ENCODE measurements around the gene TGM5.

Gene TGM5

DNA sequence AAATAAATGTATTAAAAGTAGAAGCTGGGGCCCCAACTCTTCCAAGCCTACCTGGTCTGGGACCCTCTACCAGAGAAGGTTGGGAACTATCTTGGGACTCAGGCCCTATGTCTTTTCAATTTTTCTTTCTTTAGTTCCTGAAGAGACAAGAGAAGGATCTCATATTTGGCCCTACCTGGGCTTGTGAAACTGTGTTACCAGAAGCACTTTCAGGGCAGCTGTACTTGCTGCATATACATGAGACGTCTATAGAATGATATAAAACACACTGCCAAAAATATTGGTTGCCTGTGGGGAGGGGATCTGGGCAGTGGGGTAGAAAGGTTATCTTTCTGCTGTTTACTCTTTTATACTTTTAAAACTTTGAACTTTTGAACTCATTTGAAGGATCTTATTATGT lies 45.3 kb downstream of the TGM5 start:
- no peak overlapping the region for H2AFZ ChIP-seq (ENCODE audit: low read depth, low read length, severe bottlenecking)
- no peaks in the 10 kb centered on the region; the same call in 1 of the 2 replicates for H3K27me3 ChIP-seq (ENCODE audit: low read length)
- TF ChIP-seq, protein P1, sequence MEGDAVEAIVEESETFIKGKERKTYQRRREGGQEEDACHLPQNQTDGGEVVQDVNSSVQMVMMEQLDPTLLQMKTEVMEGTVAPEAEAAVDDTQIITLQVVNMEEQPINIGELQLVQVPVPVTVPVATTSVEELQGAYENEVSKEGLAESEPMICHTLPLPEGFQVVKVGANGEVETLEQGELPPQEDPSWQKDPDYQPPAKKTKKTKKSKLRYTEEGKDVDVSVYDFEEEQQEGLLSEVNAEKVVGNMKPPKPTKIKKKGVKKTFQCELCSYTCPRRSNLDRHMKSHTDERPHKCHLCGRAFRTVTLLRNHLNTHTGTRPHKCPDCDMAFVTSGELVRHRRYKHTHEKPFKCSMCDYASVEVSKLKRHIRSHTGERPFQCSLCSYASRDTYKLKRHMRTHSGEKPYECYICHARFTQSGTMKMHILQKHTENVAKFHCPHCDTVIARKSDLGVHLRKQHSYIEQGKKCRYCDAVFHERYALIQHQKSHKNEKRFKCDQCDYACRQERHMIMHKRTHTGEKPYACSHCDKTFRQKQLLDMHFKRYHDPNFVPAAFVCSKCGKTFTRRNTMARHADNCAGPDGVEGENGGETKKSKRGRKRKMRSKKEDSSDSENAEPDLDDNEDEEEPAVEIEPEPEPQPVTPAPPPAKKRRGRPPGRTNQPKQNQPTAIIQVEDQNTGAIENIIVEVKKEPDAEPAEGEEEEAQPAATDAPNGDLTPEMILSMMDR (IDR thresholded peaks at IDR 0.05; ENCODE audit: insufficient read depth, low read length, poor library complexity, severe bottlenecking), result no peak
- TF ChIP-seq EZH2phosphoT487 (conservative IDR thresholded peaks at IDR 0.05; ENCODE audit: low read length), result no peak
- no peaks in the 10 kb centered on the region for H3F3A ChIP-seq (ENCODE audit: insufficient read depth)
- no peaks in the 10 kb centered on the region for H3K79me2 ChIP-seq (ENCODE audit: insufficient read depth, low read length)
- H3K9ac ChIP-seq (ENCODE audit: low read length), result no peak overlapping the region
- H3K27ac ChIP-seq (ENCODE audit: low read depth, low read length), result no peak overlapping the region
- no peaks in the 10 kb centered on the region for H3K9me2 ChIP-seq (replicated peaks; ENCODE audit: insufficient read depth, low read length)
- no peaks in the 10 kb centered on the region for H3K9me3 ChIP-seq (ENCODE audit: insufficient read depth, low read length)
- no peaks in the 10 kb centered on the region for H3K36me3 ChIP-seq (ENCODE audit: low read length)
- no peak overlapping the region for H3K4me3 ChIP-seq (ENCODE audit: insufficient read depth, low read length, poor library complexity, severe bottlenecking)
- no peak overlapping the region for H3K4me2 ChIP-seq (ENCODE audit: low read depth, low read length, poor library complexity, severe bottlenecking)
- no peaks in the 10 kb centered on the region for H4K20me1 ChIP-seq (ENCODE audit: low read depth, low read length)

DNA sequence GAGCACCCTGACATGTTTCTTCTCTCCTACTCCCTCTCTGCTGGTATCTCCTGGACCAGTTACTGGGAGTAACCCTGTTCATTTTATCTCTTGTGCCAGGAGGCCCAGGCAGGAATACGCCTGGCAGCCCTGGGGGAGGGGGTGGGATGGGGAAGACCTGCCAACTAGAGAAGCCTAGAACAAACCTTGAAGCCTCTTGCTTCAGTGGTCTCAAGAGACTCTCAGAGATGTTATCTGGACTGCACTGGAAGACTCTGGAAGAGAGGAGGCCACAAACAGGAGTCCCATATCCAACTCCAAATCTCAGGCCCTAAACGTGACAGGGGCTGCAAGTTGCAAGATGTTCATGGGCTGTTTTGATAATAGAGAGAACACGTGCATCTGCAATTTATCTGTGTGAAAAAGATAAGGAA lies 45.7 kb downstream of the TGM5 start, which contains the start of gene EPB42:
Gene EPB42, minus strand, starts transcription at position 28 of the 413 bp plus-strand sequence. CDS start 193 bp downstream, outside the sequence.
- Histone ChIP-seq H3K27ac (ENCODE audit: low read depth, low read length) (no peak within 1 kb of the TSS), H3K9ac (ENCODE audit: low read length) (no peak within 1 kb of the TSS), H3K79me2 (ENCODE audit: insufficient read depth, low read length) (no peaks in the 10 kb centered on the region), H3K9me2 (replicated peaks; ENCODE audit: insufficient read depth, low read length) (no peaks in the 10 kb centered on the region), H3K27me3 (ENCODE audit: low read length) (no peaks in the 10 kb centered on the region; the same call in 1 of the 2 replicates), H4K20me1 (ENCODE audit: low read depth, low read length) (no peaks in the 10 kb centered on the region), H3K4me3 (ENCODE audit: insufficient read depth, low read length, poor library complexity, severe bottlenecking) (no peak within 1 kb of the TSS), H3K9me3 (ENCODE audit: insufficient read depth, low read length) (no peaks in the 10 kb centered on the region), H2AFZ (ENCODE audit: low read depth, low read length, severe bottlenecking) (no peak within 1 kb of the TSS), H3K36me3 (ENCODE audit: low read length) (no peaks in the 10 kb centered on the region), H3F3A (ENCODE audit: insufficient read depth) (no peaks in the 10 kb centered on the region), H3K4me2 (ENCODE audit: low read depth, low read length, poor library complexity, severe bottlenecking) (no peak within 1 kb of the TSS)
- TF ChIP-seq, protein P1 (IDR thresholded peaks at IDR 0.05; ENCODE audit: insufficient read depth, low read length, poor library complexity, severe bottlenecking), result no peak
- no peak for TF ChIP-seq EZH2phosphoT487 (conservative IDR thresholded peaks at IDR 0.05; ENCODE audit: low read length)

DNA sequence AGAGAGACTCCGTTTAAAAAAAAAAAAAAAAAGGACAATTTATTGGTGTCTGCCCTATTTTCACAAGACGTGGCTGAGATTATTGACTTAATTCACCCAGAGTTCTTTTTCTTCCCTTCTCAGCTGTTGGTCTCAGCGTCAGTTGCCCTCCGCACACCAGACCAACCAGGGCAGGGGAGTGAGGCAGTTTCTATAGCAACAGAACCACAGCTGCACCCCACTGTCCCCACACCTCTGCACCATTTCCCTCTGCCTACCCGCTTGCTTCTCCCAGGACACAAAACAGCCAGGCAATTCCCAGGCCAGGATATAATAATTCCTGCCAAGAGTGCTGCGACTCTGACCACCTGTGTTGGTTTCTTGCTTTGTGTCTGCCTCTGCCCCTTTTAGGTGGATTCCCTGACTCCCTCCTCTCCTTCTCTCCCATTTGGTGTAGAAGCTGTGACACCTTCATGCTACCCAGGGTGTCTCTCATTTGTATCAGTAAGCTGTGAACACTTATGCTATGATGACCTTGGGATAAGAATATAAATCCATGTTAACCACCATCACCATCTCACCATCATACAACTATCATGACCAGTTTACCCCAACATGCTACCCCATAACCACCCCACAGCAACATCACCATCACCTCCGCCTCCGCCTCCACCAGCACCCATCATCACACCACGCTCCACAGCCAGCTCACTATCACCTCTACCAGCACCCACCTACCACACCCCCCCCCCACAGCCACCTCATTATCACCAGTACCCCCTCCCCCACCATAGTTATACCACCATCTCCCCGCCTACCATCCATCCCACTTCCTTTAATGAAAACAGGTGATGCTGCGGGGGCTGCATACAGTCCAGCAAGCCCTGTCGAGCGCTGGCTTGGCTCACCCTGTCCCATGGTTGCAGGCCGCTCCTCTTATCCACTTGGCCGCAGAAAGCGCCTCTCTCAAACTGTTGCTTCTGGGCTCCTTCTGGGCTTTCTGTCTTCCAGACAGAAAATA lies 46.5 kb downstream of the TGM5 start:
- TF ChIP-seq EZH2phosphoT487 (conservative IDR thresholded peaks at IDR 0.05; ENCODE audit: low read length), result no peak
- TF ChIP-seq, protein P1 (IDR thresholded peaks at IDR 0.05; ENCODE audit: insufficient read depth, low read length, poor library complexity, severe bottlenecking), result no peak
- Histone ChIP-seq H3K9me2 (replicated peaks; ENCODE audit: insufficient read depth, low read length) (no peaks in the 10 kb centered on the region), H3K4me2 (ENCODE audit: low read depth, low read length, poor library complexity, severe bottlenecking) (no peak overlapping the region), H3K36me3 (ENCODE audit: low read length) (no peaks in the 10 kb centered on the region), H3K27ac (ENCODE audit: low read depth, low read length) (no peak overlapping the region), H3K79me2 (ENCODE audit: insufficient read depth, low read length) (no peaks in the 10 kb centered on the region), H3K27me3 (ENCODE audit: low read length) (no peaks in the 10 kb centered on the region; the same call in 1 of the 2 replicates), H3K4me3 (ENCODE audit: insufficient read depth, low read length, poor library complexity, severe bottlenecking) (no peak overlapping the region), H3K9me3 (ENCODE audit: insufficient read depth, low read length) (no peaks in the 10 kb centered on the region), H3K9ac (ENCODE audit: low read length) (no peak overlapping the region), H2AFZ (ENCODE audit: low read depth, low read length, severe bottlenecking) (no peak overlapping the region), H3F3A (ENCODE audit: insufficient read depth) (no peaks in the 10 kb centered on the region), H4K20me1 (ENCODE audit: low read depth, low read length) (no peaks in the 10 kb centered on the region)

Data from SU-DHL-6 (cell line).